ENCODE measurements around the gene SMARCA2.

Gene SMARCA2

DNA sequence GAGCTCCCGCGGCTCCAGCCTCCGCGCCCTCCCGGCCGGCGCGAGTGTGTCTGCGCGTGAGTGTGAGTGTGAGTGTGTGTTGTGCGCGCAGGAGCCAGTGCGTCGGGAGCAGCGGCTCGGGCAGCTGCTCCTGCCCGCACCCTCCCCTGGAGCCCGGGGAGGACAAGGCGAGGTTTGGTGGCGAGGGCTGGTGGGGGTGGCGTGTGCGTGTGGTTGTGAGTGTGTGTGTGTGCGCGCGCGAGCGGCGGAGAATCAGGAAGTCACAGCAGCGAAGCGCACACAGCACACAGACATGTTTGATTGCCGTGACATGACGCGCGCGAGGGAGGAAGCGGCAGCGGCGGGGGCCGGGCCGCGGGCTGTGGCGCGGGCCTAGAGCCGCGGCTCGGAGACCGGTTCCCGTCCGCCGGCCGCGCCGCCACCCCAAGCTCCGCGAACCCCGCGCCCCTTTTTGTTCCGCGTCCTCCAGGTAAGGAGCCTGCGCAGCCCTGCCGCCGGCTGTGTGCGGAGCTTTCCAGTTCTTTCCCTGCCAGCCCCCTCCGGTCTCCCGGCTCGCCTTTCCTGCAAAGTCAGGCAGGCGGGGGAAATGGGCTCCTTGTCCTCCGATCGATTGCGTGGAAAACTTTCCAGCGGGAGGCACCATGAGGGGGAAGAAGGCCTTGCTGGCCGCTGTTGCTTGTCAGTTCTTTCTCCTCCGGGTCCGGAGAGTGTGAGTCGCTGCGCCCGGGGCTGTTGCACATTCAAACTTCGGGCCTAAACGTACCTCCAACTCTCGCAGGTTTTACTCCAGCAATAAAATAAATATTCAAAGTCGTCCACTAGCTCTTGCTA, 2.4 kb downstream of the SMARCA2 start:
- peaks cover 5% of the 10 kb centered on the region for H3K4me1 ChIP-seq (ENCODE audit: insufficient read depth, poor library complexity, severe bottlenecking)
- H3K36me3 ChIP-seq (ENCODE audit: low read depth), result no peaks in the 10 kb centered on the region
- no peaks in the 10 kb centered on the region for H3K9me3 ChIP-seq (ENCODE audit: severe bottlenecking)
- DNase-seq (ENCODE audit: low spot score) (peak; percentile 62), ATAC-seq (ENCODE audit: low read depth) (peak; percentile 2; the same call in 2 of the 3 replicates)
- TF ChIP-seq, protein P1, sequence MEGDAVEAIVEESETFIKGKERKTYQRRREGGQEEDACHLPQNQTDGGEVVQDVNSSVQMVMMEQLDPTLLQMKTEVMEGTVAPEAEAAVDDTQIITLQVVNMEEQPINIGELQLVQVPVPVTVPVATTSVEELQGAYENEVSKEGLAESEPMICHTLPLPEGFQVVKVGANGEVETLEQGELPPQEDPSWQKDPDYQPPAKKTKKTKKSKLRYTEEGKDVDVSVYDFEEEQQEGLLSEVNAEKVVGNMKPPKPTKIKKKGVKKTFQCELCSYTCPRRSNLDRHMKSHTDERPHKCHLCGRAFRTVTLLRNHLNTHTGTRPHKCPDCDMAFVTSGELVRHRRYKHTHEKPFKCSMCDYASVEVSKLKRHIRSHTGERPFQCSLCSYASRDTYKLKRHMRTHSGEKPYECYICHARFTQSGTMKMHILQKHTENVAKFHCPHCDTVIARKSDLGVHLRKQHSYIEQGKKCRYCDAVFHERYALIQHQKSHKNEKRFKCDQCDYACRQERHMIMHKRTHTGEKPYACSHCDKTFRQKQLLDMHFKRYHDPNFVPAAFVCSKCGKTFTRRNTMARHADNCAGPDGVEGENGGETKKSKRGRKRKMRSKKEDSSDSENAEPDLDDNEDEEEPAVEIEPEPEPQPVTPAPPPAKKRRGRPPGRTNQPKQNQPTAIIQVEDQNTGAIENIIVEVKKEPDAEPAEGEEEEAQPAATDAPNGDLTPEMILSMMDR (IDR thresholded peaks at IDR 0.05; ENCODE audit: poor library complexity, severe bottlenecking), result no peak
- peak overlapping the region; percentile 77 for H3K27ac ChIP-seq (ENCODE audit: poor library complexity, severe bottlenecking)
- no peaks in the 10 kb centered on the region for H3K27me3 ChIP-seq (ENCODE audit: insufficient read depth, poor library complexity, severe bottlenecking)
- peak overlapping the region; percentile 62 for H3K4me3 ChIP-seq (ENCODE audit: severe bottlenecking)

DNA sequence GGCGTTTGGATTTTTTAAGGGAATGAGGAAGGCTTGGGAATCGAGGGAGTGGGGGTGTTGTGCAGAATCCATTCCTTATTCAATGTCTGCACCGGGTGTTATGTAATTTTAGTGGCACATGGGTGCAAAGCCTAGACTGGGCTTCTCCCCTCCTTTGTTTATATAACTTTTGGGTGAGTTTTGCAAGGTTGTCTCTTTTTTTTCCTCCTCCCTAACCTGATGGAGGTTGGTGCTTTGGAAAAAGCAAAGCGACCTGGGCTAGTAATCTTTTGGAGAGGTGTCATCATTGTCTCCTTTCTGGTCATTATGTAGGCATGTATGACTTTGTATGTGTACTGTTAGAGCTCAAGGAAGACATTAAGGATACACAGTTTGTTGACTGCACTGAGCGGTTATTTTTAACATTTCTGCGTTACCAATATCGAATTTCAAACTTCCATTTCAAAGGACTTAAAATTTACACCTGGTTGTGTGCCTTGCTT, 3.1 kb downstream of the SMARCA2 start:
- Histone ChIP-seq H3K36me3 (ENCODE audit: low read depth) (no peaks in the 10 kb centered on the region), H3K27ac (ENCODE audit: poor library complexity, severe bottlenecking) (peak overlapping the region; percentile 77), H3K9me3 (ENCODE audit: severe bottlenecking) (no peaks in the 10 kb centered on the region), H3K27me3 (ENCODE audit: insufficient read depth, poor library complexity, severe bottlenecking) (no peaks in the 10 kb centered on the region), H3K4me3 (ENCODE audit: severe bottlenecking) (peak overlapping the region; percentile 62), H3K4me1 (ENCODE audit: insufficient read depth, poor library complexity, severe bottlenecking) (peaks cover 5% of the 10 kb centered on the region)
- ATAC-seq (ENCODE audit: low read depth), result no peak
- DNase-seq (ENCODE audit: low spot score), result no peak
- TF ChIP-seq, protein P1 (IDR thresholded peaks at IDR 0.05; ENCODE audit: poor library complexity, severe bottlenecking), result no peak

DNA sequence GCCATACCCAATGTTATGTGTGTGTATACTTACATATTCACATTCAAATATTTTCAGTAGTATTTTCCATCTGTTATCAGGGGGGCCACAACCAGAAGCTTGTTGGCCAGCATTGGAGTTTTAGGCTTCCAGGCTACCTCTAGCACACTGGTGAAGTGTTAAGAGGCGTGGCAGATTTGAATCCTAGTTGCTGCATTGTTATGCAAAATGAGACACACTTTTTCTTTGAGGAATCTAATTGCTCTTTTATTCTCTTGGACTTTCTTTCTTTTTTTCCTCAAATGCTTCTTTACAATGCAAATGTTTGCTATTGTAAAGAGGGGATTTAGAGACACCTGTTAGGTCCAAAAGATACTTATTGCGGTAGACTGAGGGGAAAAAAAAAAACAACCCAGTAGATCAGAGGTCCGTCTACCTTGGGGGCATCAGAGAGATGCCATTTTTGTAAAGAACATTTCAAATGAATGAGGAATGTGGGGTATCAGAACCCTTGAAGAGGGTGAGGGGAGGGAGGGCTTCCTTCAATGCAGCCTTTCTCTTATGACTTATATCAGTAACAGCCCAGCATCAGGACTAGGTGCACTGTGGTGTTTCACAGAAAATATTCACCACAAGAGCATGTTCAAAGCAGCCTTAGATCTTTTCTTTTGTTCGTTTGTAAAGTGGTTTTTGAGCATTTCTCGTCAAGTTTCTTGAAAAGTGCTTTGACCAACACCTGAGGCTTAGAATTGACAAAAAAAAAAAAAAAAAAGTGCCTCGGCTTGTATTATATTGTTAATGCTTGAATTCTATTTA, 3.8 kb downstream of the SMARCA2 start:
- TF ChIP-seq, protein P1 (IDR thresholded peaks at IDR 0.05; ENCODE audit: poor library complexity, severe bottlenecking), result no peak
- DNase-seq (ENCODE audit: low spot score) (no peak), ATAC-seq (ENCODE audit: low read depth) (no peak)
- no peaks in the 10 kb centered on the region for H3K9me3 ChIP-seq (ENCODE audit: severe bottlenecking)
- peaks cover 5% of the 10 kb centered on the region for H3K4me1 ChIP-seq (ENCODE audit: insufficient read depth, poor library complexity, severe bottlenecking)
- no peaks in the 10 kb centered on the region for H3K27me3 ChIP-seq (ENCODE audit: insufficient read depth, poor library complexity, severe bottlenecking)
- no peaks in the 10 kb centered on the region for H3K36me3 ChIP-seq (ENCODE audit: low read depth)
- no peak overlapping the region for H3K27ac ChIP-seq (ENCODE audit: poor library complexity, severe bottlenecking)
- peak overlapping the region; percentile 62 for H3K4me3 ChIP-seq (ENCODE audit: severe bottlenecking)

- TF ChIP-seq, protein P1 (IDR thresholded peaks at IDR 0.05; ENCODE audit: poor library complexity, severe bottlenecking), result no peak
- no peaks in the 10 kb centered on the region for H3K9me3 ChIP-seq (ENCODE audit: severe bottlenecking)
- peaks cover 5% of the 10 kb centered on the region for H3K4me1 ChIP-seq (ENCODE audit: insufficient read depth, poor library complexity, severe bottlenecking)
- H3K4me3 ChIP-seq (ENCODE audit: severe bottlenecking), result no peak overlapping the region
- no peak for ATAC-seq (ENCODE audit: low read depth)
- H3K27me3 ChIP-seq (ENCODE audit: insufficient read depth, poor library complexity, severe bottlenecking), result no peaks in the 10 kb centered on the region
- H3K27ac ChIP-seq (ENCODE audit: poor library complexity, severe bottlenecking), result no peak overlapping the region
- no peaks in the 10 kb centered on the region for H3K36me3 ChIP-seq (ENCODE audit: low read depth)
- DNase-seq (ENCODE audit: low spot score), result no peak
These were observed 4.6 kb downstream of the SMARCA2 start for GRCh38 chr9:2019723-2020122.
